NCI-H510A (cell line): ENCODE results near the gene AFF3.

Experiments used
- DNase-seq: peaks from one replicate; lab custom pipeline; 2025; lab: John Stamatoyannopoulos, UW

AFF3 gene

DNA sequence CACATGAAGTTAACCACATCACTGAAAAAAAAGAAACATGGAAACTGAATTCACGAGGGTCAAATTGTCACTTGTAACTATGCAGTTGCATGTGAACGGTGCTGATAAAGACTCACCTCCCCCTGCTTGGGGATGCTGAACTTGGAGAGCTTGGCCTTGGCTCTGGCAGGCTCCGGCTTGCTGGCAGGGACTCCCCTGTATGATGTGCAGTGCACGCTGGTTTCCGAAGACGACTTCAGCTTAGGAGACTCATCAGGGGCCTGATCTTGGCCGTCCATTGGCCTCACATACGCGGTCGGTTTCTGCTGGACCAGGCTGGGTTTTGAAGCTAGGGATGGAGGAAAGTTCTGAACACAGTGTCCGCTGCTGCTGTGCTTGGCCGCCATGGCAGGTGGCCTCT lies 135.9 kb downstream of the AFF3 start:
- no peak for DNase-seq

DNA sequence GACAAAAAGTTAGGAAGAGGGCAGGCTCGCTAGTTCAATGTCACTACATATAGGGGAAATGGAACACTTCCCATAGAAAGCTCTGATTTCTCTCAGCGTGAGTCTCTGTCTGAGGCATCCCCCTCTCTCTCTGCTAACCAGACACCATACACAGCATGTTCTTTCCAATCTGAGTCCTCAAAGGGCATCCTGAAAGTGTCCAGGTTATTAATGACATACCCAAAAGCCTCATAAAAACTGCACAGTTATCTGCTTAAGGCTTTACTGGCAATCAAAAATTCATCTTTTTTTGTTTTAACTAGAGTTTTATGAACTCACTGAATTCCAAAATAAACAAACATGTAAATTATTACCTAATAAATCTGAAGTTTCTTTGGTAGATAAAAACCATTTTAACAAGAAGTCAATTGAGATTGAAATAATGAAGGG lies 137.4 kb downstream of the AFF3 start:
- no peak for DNase-seq

DNA sequence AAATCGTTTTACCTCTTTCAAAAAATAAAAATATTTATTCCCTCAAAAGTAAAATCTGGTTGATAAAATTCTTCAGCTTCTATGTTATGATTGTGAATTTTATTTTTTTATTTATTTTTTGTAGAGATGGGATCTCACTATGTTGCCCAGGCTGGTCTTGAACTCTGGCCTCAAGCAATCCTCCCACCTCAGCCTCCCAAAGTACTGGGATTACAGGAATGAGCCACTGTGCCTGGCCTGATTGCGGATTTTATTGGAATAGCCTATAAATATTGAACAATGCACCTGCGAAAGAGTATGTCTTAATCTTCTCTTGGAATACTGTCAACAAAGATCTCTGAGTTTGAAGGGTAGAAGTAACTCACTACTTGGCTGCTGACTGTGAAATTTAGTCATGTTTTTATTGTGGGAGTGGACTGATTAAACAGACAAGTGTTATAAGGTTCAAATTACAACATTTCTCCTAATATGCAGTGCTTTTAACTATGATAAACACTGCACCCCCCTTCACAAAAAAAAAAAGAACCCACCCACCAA lies 138.0 kb downstream of the AFF3 start:
- DNase-seq = no peak

DNA sequence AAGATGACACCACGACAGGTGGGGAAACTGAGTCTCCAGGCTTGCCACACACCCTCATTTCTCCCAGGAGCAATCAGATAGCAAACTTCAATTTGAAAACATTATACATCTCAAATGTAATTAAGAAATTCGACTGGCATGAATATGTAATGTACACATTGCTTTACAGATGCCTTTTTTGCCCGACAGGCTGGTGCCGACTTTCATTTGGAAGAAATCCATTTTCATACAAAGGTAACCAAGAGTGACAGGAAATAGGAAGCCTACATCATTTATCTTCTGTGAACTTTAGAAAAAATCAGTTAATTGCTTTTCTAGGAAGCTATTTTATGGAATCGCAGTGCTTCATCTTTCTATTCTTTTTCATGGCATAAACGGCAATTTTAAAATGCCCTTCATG lies 140.3 kb downstream of the AFF3 start:
- DNase-seq = no peak

DNA sequence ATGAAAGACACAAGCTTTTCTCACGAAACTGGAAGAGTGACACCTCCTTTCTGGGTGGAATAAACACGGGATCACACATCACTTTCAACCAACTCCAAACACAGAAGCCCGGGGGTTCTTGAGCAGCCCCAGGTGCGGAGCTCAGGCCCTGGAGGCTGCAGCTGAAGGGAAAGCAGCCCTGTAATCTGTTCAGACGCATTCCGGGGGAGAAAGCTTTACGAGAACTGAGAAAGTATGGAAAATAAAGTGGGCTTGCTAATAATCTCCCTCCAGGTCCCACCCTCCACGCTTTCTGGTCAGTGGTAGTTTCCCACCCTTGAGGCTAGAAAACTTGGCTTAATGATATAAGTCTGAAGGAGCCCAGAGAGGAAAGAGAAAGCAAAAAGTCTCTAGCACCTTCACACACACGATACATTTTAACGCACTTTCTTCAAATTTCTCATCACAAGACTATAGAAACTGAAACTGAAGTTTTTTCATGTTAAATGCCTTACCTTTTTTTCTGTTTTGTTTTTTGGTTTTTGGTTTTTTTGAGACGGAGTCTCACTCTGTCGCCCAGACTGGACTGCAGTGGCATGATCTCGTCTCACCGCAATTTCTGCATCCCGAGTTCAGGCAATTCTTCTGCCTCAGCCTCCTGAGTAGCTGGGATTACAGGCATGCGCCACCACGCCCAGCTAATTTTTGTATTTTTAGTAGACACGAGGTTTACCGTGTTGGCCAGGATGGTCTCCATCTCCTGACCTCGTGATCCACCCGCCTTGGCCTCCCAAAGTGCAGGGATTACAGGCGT lies 141.3 kb downstream of the AFF3 start:
- no peak for DNase-seq

DNA sequence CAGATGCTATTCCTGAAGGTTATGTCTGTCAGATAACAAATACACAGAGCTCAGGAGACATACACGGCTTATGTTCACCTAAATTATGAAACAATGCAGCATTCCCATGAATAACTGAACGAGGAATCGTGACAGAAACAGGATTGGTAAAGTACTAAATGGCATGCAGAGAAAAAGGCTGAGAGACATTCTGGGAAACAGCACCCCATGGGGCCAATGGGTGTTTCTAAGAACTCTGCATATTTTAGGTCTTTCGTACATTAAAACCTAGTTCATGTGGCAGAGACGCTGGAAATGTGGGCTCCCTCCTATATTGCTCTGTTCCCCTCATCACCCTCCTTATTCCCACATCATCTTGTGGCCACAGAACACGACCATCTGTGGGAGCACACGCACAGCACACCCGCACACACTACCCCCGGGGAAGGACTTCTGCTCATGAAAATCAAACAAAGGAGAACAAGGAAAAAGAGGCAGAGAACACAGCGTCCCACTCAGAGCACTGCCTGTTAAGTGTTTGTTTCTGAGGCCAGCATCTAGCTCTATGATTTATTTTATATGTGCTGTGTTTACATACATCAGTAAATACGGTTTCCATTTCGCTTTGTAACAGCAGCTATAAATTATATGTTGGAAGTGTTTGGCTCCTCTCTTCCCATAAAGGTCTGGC lies 143.6 kb downstream of the AFF3 start:
- no peak for DNase-seq

DNA sequence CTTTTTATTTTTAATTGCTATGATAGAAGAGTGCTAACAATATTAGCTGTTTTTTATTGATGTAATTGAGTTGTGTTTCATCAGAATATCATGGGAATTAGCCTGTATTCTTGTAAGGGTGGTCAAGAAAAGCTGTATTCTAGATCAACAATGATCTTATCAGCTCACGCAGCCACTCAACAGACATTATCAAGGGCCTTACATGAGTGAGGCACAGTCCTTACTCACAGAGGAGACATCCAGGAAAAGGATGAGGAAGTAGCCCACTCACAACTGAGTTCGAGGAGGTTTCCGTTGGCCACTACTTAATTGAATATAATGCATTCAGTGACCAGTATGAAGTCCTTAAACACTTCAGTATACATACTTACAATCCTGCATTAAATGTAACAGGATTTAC lies 152.5 kb downstream of the AFF3 start:
- no peak for DNase-seq

DNA sequence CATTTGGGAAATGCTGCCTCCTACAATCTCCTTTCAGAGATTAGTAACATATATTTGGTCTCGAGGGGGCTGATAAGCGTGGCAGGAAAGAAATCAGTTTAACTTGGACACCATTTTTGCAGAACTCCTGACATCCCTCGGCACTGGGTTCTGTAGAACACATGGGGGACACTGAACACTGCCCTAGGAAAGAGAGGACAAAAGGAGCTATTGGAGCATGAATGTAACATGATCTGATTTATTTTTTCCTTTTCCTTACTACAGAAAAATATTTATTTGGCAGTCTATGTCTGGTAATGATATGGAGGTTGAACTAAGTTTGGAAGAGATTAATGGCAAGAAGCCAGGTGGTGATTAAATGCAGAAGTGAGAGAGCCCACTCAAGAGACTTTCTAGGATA lies 153.8 kb downstream of the AFF3 start:
- DNase-seq = no peak

DNA sequence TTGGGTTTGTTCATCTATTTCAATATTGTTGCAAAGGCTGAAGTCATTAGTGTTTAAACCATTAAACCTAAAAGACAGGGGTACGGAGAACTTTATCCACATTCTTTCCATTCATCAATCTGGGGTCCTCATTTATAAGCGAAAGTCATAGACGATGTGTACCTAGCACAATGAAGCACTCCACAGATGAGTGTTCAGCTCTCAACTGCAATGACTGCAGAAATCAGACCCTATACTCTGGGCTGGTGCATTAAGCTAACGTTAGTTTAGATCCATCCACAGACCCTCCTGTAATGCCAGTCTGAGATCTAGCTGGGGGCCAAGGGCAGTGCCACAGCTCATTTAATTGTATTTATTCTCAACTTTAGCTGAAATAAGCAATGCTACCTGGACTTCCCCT lies 155.2 kb downstream of the AFF3 start:
- DNase-seq = no peak

DNA sequence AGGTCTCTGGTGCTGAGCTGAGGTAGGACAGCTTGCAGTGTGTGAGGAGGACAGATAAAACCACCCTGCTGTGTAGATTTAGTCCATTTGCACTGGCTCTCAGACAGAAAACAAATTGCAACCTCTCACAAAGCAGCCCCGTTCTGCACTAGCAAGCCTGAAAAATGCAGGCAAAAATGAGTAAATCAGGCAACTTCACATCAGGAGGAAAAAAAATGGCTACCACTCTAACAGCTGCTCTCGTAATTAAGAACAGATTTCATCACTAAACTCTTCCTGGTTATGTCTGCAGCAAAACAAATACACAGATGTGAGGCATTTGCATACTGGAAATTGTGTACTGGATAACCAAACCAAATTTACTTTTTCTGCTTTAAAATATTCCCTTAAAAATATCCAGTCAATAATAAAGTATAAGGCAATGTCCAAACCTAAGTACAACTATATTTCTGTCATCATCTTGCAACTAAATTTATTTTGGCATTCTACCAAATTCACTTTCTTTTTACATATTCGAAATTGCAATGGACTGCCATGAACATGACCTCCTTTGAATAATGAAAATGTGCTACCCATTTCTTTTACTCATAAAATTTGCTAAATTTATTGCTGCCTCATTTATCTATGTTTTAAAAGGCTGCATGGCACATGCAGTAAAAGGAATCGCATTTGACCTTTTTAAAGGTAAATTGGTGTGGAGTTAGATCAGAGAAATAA lies 157.4 kb downstream of the AFF3 start:
- no peak for DNase-seq

DNA sequence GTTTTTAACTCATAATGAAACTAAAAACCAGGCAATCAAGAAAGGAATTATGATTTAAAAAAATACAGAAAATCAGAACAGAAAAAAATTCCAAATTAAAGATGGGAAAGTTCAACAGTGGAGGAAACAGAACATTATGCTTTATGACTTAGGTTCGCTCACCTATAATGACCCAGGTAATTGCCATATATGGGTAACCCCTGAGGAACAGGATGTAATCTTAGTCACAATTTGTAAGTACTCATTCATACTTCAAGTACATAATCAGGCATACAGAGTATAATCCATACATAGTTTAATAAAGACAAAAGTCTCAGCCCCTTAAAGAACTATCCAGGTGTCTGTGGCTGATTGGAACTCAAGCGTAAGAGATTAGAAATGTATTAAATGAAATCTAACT lies 159.6 kb downstream of the AFF3 start:
- DNase-seq = no peak

DNA sequence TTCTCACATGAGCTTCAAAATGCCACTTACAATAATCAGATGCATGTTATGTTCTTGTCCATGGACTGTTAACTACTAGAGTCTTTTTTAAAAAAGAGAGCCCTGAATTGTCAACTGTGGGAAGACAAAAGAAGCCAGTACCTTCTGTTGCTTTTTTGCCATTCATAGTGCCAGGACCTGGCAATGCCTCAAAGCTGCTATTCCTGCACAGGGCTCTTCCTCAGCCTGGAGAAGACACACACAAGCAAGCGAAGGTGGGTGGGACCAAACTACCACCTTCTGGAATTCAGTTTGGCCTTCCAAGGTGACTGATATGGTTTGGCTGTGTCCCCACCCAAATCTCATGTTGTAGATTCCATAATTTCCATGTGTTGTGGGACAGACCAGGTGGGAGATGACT lies 160.6 kb downstream of the AFF3 start:
- no peak for DNase-seq

DNA sequence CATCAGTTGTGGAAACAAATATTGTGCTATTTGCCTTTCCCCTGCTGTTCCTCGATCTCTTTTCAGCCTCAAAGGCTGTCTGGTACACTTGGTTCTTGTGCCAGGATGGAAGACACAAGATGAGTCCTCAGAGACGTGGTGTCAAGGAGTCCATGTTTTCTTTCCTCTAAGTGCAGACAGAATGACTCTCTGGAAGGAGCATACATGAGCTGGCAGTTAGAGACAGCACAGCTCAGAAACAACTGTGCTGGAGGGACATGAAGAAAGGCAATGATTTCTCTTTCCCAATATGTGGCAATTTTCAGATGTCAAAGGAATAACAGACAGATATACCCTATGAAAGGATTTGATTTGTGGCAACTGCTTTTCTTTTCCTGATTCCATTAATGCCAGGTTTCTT lies 162.2 kb downstream of the AFF3 start:
- no peak for DNase-seq

DNA sequence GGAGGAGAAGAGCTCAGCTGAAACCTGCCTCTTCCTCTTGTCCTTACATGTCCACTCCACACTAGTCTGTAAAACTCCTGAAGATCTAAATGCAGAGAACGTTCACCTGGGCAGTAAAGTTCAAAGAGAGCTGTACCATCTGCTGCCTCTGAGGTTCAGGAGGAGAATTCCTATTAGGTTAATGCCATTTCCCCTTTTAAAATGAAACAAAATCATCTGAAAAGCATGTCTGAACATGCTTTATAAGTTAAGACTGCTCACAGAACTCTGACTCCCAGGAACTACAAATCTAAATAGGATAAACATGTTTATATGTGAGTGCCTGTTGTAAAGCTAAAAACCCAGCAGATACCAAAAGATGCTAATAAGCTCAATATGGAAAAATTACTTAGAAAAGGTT lies 164.4 kb downstream of the AFF3 start:
- no peak for DNase-seq

DNA sequence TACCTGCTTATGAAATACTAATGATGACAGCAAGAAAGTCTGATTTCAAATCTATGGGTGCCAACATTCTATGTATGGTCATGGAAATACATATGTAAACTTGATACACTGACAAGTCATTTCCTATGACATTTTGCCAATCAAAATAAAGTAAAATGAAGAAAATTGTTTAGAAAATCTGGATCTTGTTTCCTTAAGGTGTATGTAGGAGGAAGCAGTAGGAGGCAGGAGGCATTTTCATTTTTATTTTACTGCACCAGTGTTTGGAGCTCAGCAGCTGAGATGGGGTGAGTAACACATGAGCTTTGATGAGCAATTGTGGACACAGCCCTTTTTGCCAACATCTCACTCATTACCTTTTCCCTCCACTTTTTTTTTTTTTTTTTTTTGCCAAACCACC lies 167.0 kb downstream of the AFF3 start:
- no peak for DNase-seq

DNA sequence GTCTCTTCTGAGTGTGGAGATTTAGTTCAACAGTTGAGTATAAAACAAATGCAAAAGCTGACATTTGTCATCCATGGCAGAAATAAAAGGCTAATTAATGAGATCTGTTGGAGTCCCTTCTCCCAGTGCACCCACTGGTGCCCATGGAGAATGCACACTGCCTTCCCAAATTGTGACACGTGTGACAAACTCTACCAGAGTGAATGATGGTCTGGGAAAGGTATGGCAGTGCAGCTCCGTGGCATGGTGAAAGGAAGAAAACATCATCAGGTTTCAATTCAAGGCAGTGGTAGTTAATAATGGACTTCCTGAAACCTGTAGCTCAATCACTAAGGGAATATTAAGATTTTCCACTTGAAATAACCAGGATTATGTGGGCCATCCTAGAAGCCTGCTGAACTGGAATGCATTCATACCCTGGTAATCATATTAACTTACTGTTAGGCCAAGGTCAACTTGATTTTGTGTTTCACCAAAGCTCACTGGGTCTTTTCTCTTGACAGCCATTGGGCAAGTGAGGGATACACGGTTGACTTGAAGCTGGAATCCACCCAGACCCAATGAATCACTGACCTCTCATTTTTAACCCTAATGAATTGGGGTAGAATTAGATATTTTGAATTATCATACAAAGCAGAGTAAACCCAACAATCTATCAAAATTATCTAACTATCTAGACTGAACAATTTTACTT lies 167.6 kb downstream of the AFF3 start:
- DNase-seq = no peak

DNA sequence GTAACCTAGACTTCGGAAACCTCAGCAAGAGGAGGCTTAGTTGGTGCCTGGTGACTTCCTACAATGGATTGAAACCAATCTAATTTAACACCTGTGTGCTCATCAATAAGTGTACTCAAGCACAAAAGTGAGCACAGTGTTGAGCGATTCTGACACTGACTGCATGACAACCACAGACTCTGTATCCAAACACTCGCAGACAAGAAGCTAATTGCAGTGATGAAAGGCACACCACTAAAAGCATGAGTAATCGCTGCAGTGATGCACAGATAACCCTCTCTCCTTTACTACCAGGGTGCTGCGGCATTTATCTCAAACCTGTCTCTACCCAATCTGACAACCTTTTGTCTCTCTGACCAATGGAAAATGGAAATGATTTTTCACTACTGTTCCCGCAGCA lies 168.1 kb downstream of the AFF3 start:
- no peak for DNase-seq

DNA sequence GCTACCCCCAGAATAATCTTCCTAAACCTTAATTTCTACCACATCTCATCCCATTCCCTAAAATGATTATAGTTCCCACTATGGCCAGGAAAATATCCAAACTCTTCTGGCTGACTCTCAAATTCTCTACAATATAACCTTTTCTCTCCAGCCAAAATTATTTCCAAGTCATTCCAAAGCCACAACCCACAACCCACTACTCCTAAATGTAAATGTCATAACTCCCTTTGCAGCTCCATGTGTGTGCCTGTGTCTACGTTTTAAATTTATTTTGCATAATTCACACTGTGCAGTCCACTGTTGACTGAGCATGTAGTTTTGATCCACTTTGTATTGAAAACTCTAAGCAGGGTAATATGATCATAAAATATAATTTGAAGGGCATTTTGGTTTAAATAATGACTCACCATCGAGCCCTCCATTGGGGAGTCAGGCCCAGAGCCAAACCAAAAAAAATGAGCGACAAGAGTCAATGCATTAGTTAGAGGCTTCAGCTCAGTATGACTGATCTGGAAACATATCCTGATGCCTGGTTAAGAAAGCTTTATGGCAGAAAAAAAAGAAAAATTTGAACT lies 171.0 kb downstream of the AFF3 start:
- no peak for DNase-seq

DNA sequence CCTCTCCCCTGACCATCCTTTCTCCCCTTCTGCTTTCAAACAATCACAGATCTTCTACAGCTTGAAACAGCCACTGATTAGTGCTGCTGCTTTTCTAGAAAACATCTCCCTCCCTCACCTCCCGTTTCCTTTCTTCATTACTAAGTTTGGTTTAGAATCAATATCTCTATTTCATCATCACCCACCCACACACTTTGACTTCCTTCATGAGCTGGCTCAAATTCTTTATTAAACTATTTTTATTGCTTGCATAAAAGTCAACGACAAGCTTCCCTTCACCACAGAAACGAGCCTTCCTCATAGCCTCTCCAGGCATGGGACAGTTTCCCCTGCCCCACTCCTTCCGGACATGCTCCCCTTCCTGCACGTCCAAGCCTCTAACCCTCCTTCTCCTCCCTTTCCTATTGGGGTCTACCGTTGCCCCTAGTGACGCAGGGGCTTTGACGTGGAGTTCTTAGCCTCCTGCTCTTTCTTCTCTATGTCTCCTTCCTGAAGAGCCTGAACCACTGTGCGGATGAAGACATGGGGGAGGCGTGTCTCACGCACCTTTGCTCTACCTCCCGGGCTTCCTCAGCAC lies 172.0 kb downstream of the AFF3 start:
- DNase-seq = no peak

DNA sequence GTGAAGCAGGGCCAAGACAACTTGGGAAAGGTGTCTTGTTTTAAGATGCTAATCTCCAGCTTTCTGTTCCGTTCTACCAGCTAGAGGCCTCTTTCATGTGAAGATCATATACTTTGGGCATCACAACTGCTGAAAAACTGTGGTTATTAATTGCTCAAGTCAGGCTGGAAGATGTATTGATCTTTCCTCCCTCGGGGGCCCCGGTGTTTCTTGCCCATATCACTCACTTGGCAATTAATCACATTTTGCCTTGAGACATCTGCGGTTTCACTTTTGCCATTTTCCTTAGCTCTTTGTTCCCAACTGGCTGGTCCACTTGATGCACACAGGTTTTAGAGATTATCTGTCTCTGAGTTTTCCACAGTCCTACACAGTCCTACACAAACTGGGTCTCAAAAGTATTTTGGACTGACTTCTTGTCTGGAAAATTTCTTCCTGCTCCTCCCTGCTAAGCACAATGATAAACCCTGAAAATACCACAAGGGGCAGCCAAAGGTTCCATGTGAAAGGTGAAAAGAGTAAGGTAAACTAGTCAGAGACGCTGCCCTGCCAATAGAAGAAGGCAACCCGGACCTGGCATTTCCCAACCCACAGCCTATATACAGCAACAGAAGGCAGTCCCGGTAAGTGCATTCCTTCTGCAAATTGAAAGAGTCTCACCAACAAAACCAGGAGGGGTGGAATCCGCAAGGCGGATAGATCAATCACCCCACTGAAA lies 181.0 kb downstream of the AFF3 start:
- no peak for DNase-seq

DNA sequence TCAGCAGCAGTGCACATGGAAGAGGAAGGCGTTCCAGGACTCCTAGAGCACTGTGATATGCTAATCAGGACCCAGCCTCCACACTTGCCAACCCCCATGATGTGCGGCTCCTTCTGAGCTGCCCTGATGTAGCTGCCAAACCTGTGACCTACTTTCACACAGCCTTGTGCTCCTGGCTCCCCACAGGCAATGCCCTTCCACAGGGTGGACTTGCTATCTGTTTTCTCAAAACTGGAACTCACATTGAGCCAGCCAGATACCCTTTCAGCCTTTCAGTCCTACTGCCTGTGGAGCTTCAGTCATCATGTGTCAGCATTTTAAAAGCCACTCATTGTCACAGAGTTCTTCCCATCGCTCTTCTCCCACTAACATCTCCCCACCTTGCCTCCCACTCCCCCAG lies 181.6 kb downstream of the AFF3 start:
- no peak for DNase-seq
